Endodermal cell (in vitro differentiated cells): ENCODE data around the gene PDHX. TPM values are rescaled to one million over a fixed set of nuclear protein-coding genes. Genes with fewer than 3 reads are reported as not detected.

Experiments used
- DNase-seq: peaks from one replicate; pipeline ENCODE4 v3.0.0-alpha.2; 2017
- H3K27ac ChIP-seq: 2 replicates; pipeline ENCODE4 v1.5.1; 2013; ENCODE audit warnings: mild to moderate bottlenecking, low read depth, low read length, moderate library complexity
- H3K27me3 ChIP-seq: 2 replicates; pipeline ENCODE4 v1.6.1; 2013; ENCODE audit warnings: mild to moderate bottlenecking, low read length, moderate library complexity; ENCODE audit not compliant: insufficient read depth, control insufficient read depth, poor library complexity, severe bottlenecking
- H3K36me3 ChIP-seq: 2 replicates; pipeline ENCODE4 v1.7.0; 2013; ENCODE audit warnings: mild to moderate bottlenecking, low read length, moderate library complexity; ENCODE audit not compliant: control insufficient read depth, insufficient read depth
- H3K4me1 ChIP-seq: one replicate; pipeline ENCODE4 v1.7.0; 2013; ENCODE audit warnings: low read length; ENCODE audit not compliant: control insufficient read depth, insufficient read depth
- H3K4me3 ChIP-seq: 2 replicates; pipeline ENCODE4 v1.5.1; 2013; ENCODE audit warnings: mild to moderate bottlenecking, low read length, moderate library complexity
- H3K9ac ChIP-seq: 2 replicates; pipeline ENCODE4 v1.6.1; 2013; ENCODE audit warnings: mild to moderate bottlenecking, low read length, moderate library complexity; ENCODE audit not compliant: poor library complexity, severe bottlenecking; ENCODE audit errors: extremely low read depth
- H3K9me3 ChIP-seq: 2 replicates; pipeline ENCODE4 v1.6.1; 2013; ENCODE audit warnings: mild to moderate bottlenecking, low read length, moderate library complexity; ENCODE audit not compliant: control insufficient read depth
- H3K27ac Mint-ChIP-seq: 2 replicates; pipeline ENCODE4 v1.8.0; 2020; ENCODE audit warnings: mixed read lengths
- H3K27me3 Mint-ChIP-seq: 2 replicates; pipeline ENCODE4 v1.8.0; 2021; ENCODE audit warnings: mild to moderate bottlenecking, mixed read lengths; ENCODE audit not compliant: insufficient read depth
- H3K36me3 Mint-ChIP-seq: 2 replicates; pipeline ENCODE4 v1.8.0; 2020; ENCODE audit warnings: low read depth, mixed read lengths
- H3K4me1 Mint-ChIP-seq: 2 replicates; pipeline ENCODE4 v1.8.0; 2020; ENCODE audit warnings: mixed read lengths
- H3K4me3 Mint-ChIP-seq: 2 replicates; pipeline ENCODE4 v1.8.0; 2020; ENCODE audit warnings: mild to moderate bottlenecking, moderate library complexity, mixed read lengths
- H3K9me3 Mint-ChIP-seq: 2 replicates; pipeline ENCODE4 v1.8.0; 2020; ENCODE audit warnings: mild to moderate bottlenecking, mixed read lengths
- CTCF ChIP-seq: fragments of 200-600 bp; sonication (generic); conservative IDR thresholded peaks from 2 replicates; pipeline ENCODE4 v1.5.0; 2021; ENCODE audit warnings: antibody characterized with exemption, mild to moderate bottlenecking
- WGBS, 2 experiments: methylation state at CpG; one replicate each; pipeline versions ENCODE4 v1.1.5 to v1.1.7; 2013; ENCODE audit warnings: missing lambda C conversion rate in 2 of 2, mixed read lengths in 1 of 2; ENCODE audit not compliant: insufficient coverage in 1 of 2, insufficient read length in 1 of 2; 5-methylcytosine and 5-hydroxymethylcytosine counted together
- total RNA-seq, 2 donors: library from RNA; stranded (reverse); fragmentation: NEBNext Ultra II Directional in 1 of 2; extraction: Animal tissue kit (Norgen Biotek cat#: 25700) in 1 of 2; gene quantifications; 2 replicates in 1 of 2; 3 replicates in 1 of 2; pipeline ENCODE4 v1.2.1, GENCODE V29; 2021

Gene PDHX
- total RNA-seq, 2 donors from 2014 or later: 42.0 to 48.6 TPM

GRCh38 chr11:35007277-35007676, 90.9 kb downstream of the PDHX start:
- Histone ChIP-seq H3K4me1 (peaks cover 8% of the 10 kb centered on the region), H3K9me3 (no peaks in the 10 kb centered on the region), H3K27ac (no peak overlapping the region), H3K4me3 (no peak overlapping the region), H3K36me3 (no peaks in the 10 kb centered on the region), H3K27me3 (no peaks in the 10 kb centered on the region), H3K9ac (no peak overlapping the region)
- Mint-ChIP-seq H3K27ac (no peak overlapping the region), H3K4me3 (no peak overlapping the region), H3K27me3 (no peaks in the 10 kb centered on the region), H3K4me1 (peaks cover 45% of the 10 kb centered on the region), H3K9me3 (no peaks in the 10 kb centered on the region), H3K36me3 (no peaks in the 10 kb centered on the region)
- no peak for TF ChIP-seq CTCF
- no peak for DNase-seq
- WGBS, 2 experiments: 85 to 100% methylated on average over 1 to 2 of the region's 2 CpGs

GRCh38 chr11:35009191-35009943, 92.9 kb downstream of the PDHX start:
- no peak overlapping the region for H3K27ac ChIP-seq

GRCh38 chr11:35009944-35010342, 93.5 kb downstream of the PDHX start:
- Histone ChIP-seq H3K4me3 (no peak overlapping the region), H3K9ac (no peak overlapping the region), H3K27ac (no peak overlapping the region), H3K27me3 (no peaks in the 10 kb centered on the region), H3K36me3 (no peaks in the 10 kb centered on the region), H3K4me1 (peaks cover 10% of the 10 kb centered on the region), H3K9me3 (no peaks in the 10 kb centered on the region)
- H3K36me3 Mint-ChIP-seq: no peaks in the 10 kb centered on the region
- H3K4me1 Mint-ChIP-seq: peaks cover 58% of the 10 kb centered on the region
- H3K9me3 Mint-ChIP-seq: no peaks in the 10 kb centered on the region
- H3K27ac Mint-ChIP-seq: no peak overlapping the region
- no peak for DNase-seq
- 44 to 48% methylated on average over 2 to 3 of the region's 3 CpGs for whole genome bisulfite sequencing, 2 experiments
- no peak for TF ChIP-seq CTCF
- H3K4me3 Mint-ChIP-seq: no peak overlapping the region
- no peaks in the 10 kb centered on the region for H3K27me3 Mint-ChIP-seq

More at GRCh38 chr11:35009191-35009943, 92.9 kb downstream of the PDHX start:
- Histone ChIP-seq H3K4me3 (no peak overlapping the region), H3K9me3 (no peaks in the 10 kb centered on the region), H3K27me3 (no peaks in the 10 kb centered on the region), H3K4me1 (peaks cover 10% of the 10 kb centered on the region), H3K9ac (no peak overlapping the region), H3K36me3 (no peaks in the 10 kb centered on the region)
- Mint-ChIP-seq H3K27me3 (no peaks in the 10 kb centered on the region), H3K27ac (no peak overlapping the region), H3K4me1 (peaks cover 62% of the 10 kb centered on the region), H3K36me3 (no peaks in the 10 kb centered on the region), H3K4me3 (no peak overlapping the region), H3K9me3 (no peaks in the 10 kb centered on the region)
- 65 to 79% methylated on average over 2 to 5 of the region's 5 CpGs for WGBS, 2 experiments
- TF ChIP-seq CTCF: no peak
- DNase-seq: no peak
